DMS 273 treated with DMSO at 0.1 percent for 48 hours (cell line): Measurements from ENCODE around the gene ATP4A.

Experiments used
- DNase-seq: peaks from one replicate; lab custom pipeline; 2025; lab: John Stamatoyannopoulos, UW

Gene ATP4A

DNA sequence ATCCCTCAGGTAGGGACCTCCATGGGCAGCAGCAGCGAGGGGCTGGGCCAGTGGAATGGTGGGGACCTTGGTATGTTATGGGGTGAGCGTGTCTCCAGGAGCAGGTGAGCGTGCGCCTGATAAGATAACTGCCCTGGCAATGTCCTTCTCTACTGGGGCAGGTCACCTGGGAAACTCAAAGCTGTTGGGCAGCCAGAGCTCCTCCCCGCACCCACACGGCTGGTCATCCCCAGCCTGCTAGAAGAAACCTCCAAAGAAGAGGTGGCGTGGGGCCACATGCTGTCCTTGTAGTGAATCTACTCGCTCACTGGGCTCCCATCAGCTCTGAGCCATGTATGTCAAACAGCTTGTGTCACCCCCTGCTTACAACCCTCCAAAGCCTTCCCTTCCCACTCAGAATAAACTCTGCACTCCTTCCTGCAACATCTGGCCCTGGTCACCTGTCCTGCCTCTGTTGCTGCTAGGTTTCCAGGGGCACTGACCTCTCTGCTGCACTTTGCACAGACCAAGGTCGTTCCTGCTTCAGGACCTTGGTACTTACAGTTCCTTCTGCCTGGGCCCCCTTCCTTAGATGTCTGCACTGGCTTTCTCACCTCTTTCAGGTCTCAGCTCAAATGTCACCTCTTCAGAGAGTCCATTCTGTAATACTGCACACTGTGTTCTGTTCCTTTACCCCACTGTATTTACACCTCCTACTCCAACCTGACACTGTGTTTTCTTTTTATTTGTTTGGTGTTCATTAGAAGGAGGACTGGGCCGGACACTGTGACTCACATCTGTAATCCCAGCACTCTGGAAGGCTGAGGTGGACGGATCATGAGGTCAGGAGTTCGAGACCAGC is 1.8 kb upstream of the ATP4A start:
- DNase-seq = no peak

DNA sequence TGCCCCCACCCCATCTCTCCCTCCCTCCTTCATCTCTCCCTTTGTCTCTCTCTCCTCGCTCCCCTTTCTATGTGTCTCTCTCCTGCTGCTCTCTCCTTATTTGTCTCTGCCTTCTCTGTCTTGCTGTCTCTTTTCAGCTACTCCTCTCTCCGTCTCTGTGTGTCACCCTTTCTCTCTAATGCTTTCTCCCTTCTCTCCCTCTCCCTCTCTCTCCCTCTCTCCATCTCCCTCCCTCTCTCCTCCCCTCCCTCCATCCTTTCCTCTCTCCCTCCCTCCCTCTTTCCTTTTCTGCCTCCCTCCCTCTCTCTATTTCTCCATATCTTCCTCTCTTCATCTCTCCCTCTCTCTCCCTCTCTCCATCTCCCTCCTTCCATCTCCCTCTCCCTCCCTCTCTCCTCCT is 682 bp downstream of the ATP4A start:
- DNase-seq = no peak

DNA sequence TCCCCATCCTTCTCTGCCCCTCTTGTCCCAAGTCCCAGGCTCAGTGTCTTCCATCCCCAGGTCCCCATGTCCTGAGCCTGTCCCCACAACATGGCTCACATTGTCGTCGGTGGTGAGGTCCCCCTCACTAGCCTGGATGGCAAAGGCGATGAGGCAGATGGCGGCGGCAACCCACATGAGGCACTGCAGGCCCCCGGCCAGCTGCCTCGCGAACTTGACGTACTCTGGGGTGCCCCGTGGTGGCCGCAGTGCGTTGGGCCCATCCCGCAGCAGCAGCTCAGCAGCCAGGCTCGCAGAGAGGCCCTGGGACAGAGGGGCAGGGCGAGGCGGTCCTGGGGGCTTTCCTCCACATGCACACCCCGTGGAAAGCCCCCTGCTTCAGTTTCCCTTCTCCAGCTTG is 1.1 kb downstream of the ATP4A start:
- DNase-seq = no peak

DNA sequence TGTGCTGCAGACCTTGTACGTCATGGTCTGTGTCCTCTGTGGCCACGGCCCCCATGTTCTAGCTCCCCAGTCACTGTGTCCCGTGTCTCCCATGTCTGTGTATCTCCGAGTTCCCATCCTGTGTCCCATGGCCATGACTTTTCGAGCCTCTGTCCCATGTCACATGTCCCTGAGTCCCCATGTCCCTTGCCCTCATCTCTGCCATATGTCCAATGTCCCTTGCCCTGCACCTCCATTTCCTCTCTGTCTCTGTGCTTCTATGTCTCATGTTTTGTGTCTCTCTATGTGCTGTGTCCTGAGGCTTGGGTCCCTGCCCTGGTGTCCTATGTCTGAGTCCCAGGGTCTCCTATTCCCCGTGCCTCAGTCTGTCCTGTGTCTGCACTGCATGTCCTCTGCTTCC is 2.0 kb downstream of the ATP4A start:
- no peak for DNase-seq

DNA sequence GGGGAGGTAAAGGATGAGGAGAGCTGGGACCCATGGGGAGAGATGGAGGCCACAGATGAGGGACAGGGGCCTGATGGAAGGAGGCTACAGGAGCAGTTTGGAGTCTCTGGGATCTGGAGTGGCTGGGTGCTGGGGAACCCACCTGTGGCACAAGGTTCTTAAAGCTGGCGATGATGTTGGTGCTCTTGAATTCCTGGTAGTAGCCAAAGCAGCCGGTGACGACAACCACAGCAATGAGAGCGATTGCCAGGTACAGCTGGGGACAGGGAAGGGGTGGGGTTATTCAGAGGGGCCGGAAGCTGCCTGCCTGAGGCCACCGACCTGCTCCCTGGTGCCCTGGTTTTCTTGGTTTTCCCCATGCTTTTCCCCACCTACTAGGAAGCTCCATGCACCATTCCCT is 2.8 kb downstream of the ATP4A start:
- no peak for DNase-seq

GRCh38 chr19:35560271-35560670 is 3.2 kb downstream of the ATP4A start:
- DNase-seq = no peak

DNA sequence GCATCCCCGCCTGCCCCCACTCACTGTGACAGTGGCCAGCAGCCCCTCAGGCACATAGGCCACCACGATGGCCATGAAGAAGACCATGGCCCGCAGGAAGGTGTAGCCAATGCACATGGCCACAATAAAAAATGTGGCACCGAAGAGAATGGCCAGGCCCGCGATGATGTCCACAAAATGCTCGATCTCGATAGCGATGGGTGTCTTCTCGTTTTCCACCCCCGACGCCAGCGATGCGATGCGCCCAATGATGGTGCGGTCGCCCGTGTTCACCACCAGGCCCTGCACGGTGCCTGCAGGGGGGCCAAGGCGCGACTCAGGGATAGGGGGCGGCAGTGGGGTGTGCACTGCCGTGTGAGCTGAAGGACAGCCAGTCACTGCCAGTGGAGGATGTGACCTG is 3.7 kb downstream of the ATP4A start:
- DNase-seq = no peak

DNA sequence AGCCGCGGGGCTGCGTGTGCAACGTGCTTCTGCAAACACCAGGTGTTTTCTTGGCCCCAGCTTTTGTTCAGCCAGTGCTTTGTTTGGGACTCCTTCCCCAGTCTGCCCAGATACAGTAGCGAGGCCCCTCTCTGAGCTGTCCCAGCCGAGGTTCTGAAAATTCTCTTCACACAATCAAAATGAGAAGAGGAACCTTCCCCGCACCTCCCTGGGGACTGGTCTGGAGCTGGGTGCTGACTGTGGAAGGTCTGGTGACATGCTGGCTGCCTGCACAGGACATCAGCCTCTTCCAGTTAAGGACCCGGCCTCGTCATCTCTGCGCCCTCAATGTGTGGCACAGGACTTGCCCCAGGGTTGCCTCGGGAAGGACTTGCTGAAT is 4.2 kb downstream of the ATP4A start:
- DNase-seq = no peak

GRCh38 chr19:35558400-35559280 is 4.8 kb downstream of the ATP4A start:
- DNase-seq = no peak

DNA sequence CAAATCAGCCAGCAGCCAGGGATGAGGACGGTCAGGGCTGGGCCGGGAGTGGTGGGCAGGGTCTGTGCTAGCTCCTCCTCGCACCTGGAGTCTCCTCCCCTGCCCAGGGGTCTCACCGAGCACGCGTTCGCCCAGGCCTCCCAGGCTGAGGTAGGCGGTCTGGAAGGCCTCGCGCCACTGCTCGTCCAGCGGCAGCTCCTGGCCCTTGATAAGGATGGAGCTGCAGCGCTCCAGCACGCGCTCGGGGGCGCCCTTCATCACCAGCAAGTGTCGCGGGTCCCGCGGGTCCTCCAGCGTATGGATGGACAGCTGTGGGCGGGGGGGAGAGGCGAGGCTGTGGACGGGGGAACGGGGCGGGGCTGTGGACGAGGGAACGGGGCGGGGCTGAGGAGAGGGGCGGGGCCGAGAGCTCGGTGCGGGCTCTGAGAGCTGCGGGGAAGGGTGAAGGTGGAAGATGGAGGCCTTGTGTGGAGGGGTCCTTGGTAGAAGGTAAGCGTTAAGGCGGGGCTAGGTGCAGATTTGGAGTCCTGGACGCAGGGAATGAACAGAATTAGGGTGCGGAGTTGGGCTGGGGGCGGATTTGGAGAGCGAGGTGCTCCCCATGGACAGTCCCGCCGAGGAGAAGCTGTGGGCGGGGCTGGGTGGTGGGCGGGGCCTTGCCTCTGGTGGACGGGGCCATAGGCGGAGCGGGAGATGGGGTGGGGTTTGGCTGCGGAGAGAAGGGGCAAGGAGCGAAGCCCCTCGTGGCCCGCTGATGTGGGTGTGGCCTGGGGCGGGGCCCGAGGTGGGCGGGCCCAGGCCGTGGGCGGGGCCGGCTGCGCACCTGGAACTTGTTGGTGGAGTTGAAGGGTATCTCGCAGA is 5.7 kb downstream of the ATP4A start:
- peak; percentile 38 for DNase-seq

DNA sequence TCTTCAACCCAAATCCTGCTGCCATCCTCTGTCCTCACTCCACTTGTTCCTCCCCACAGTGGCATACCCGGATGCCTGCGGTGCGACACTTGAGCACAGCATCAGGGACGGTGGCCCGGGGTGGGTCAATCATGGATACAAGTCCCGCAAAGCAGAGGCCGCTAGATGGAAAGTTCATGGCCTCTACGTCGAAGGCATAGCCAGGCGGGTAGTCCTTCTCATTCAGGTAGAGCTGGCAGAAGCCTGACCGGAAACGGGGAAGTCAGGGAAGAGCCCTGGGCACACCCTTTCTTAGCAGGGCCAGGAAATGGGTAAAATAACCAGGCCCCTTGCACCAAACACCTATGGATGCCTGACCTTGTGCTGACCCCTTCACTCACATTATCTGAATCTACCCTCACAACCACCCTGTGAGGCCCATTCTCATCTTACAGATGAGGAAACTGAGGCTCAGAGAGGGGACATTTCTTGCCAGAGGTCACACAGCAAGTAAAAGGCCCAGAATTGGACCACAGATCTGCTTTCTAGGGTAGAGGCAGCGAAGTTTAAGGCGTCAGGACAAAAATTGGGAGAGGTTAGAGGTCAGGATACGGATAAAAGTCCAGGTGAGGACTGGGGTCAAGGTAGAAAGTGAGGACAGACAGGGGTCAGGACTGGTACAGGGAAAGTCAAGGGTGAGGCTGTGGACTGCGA is 6.5 kb downstream of the ATP4A start:
- DNase-seq = no peak

DNA sequence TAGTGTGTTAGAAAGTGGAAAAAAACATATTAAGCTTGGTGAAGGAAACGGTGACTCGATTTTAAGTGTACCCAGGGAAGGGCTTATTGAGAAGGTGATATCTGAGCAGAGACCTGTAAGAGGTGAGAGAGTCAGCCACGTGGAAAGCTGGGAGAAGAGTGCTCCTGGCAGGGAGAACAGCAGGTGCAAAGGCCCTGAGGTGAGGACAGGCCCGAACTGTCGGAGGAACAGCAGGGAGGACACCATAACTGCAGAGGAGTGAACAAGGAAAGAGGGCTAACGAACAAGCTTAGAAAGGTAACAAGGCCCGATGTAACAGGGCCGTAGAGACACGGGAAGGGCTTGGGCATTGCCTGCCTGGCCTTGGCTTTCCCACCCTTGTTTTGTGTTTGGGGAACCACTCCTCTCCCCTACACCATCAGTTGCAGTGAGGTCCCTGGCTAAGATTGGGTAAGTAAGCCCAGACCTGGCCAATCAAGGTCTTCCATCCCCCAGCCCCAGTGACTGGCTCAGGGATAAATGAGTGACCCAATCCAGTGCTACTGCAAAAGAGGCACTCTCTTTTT is 7.3 kb downstream of the ATP4A start:
- DNase-seq = no peak

- DNase-seq = no peak
Observed at GRCh38 chr19:35555301-35556005, 8.0 kb downstream of the ATP4A start.

GRCh38 chr19:35554076-35554475 is 9.4 kb downstream of the ATP4A start:
- no peak for DNase-seq

DNA sequence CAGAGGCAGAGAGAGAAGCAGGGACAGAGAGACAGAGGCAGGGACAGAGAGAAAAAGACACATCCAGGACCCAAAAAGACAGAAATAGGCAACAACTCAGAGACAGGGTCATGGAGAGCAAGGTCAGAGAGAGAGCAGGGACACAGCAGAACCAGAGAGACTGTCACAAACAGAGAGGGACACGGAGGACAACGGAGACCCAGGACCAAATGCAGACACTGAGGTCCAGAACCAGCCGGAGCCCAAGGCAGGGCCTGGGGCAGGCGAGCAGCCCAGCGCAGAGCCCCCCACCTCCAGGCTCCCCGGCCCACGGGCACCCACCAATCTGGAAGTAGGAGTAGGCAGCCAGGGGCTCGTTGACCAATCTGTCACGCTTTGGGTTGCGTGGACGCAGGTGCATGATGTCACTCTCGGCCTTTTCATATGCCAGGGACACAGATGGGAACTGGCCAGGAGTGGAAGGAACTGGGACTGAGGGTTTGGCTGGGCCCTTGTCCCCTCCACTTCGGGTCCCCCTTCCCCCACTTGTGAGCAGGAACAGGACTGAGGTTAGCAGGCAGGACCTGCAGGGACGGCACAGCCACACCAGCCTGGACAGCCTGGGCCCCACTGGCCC is 10.0 kb downstream of the ATP4A start:
- no peak for DNase-seq

DNA sequence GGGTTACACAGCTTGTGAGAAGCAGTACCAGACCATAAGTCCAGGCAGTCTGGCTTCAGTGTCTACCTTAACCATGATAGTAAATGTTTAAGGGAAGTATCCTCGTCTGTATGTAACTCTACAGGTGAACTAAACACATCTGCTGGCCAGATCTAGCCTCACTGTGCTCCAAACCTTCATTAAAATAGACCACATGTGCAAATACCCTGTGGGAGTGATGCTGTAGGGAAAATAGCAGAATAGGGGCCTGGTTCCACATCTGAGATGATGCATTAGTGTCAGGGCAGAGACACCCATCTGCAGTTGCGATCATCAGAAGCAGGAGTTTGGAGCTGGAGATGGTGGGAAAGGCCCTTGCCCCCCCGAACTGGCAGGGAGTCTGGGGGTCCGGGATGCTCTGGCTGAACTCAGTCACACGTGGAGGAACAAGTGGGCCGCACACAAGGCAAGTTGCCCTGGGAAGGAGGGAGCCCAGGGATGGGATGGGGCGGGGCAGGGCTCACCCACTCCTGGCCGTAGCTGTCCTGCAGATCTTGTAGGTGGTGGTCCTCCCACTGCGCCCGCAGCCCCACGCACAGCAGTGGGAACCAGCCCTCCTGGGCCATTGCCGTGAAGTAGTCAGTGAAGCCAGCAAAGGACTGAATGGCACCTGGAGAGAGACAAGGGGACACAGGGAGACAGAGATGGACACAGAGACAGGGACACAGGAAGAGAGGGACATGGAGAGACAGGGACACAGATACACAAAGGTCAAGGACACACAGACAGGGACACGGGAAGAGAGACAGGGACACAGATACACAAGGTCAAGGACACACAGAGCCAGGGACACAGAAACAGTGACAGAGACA is 10.7 kb downstream of the ATP4A start:
- no peak for DNase-seq

GRCh38 chr19:35551091-35551810 is 12.2 kb downstream of the ATP4A start:
- DNase-seq = no peak

DNA sequence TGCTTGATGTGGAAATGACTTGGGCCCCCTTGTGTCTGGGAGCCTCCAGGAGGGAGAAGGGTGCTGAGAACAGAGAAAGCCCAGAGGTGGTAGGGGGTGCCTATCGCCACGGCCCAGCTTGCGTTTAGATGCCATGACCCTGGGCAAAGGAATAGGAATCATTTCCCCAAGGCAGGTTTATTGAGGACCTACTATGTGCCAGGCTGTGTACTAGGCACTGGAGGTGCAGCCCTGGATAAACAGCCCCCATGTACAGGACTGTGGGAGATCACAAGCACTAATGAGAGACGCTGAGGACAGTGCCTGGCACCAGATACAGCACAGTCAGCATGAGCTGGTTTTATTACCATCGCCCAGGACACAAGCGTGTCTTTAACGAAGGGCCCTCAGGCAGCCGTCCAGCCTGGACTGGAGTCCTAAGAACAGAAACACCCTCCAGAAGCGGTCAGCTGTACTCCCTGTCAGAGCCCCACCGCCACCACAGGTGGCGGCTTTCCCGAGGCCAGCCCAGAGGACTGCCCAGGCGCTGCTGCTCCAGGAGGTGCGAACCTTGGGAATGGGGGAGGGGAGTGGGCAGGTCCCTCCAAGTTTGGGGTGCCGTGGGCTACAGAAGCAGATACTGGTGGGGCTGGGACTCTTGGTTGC is 13.5 kb downstream of the ATP4A start:
- no peak for DNase-seq
